GM19025 (cell line): ENCODE data around the gene ZNF8.
"Not testable (repeated sequence)": the region's sequence is repeated elsewhere in the genome, so short reads cannot be mapped to it uniquely, and the experiment has no call there.

Experiments used
- ATAC-seq: cut with Tn5 transposase; IDR thresholded peaks from one replicate; pipeline ENCODE4 v1.9.1; 2021; ENCODE audit warnings: mild to moderate bottlenecking, low read depth, moderate library complexity; ENCODE audit not compliant: unreplicated experiment

The ZNF8 gene

GRCh38 chr19:58278541-58279041, at the start of gene ZNF8:
ZNF8 (plus strand) TSS chr19:58278955; CDS start chr19:58279082, 127 bp downstream.
- ATAC-seq = peak; percentile 97

GRCh38 chr19:58229255-58229639, 49.5 kb upstream of the ZNF8 start:
- no peak for ATAC-seq

DNA sequence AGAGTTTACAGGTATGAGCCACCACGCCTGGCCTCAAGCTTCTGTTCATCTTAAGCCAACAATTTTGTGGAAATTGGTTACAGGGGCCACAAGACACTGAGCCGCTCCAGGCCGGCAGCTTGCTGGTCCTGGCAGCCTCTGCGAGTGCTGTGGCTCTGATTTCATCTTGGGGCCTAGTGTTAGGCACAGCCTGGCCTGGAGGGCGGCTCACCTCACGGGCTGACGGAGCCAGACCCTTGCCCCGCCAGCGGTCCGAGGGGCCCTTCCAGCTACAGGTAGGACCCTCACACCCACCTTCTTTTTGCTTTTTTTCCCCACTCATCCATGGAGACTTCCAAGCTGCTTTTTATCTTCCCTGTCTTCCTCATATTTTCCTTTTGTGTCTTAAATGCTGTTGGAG, 41.4 kb upstream of the ZNF8 start:
- no peak for ATAC-seq

- no peak for ATAC-seq
Observed at GRCh38 chr19:58243351-58243750, 35.4 kb upstream of the ZNF8 start.

- ATAC-seq = no peak
Observed at GRCh38 chr19:58248886-58249285, 29.9 kb upstream of the ZNF8 start.

DNA sequence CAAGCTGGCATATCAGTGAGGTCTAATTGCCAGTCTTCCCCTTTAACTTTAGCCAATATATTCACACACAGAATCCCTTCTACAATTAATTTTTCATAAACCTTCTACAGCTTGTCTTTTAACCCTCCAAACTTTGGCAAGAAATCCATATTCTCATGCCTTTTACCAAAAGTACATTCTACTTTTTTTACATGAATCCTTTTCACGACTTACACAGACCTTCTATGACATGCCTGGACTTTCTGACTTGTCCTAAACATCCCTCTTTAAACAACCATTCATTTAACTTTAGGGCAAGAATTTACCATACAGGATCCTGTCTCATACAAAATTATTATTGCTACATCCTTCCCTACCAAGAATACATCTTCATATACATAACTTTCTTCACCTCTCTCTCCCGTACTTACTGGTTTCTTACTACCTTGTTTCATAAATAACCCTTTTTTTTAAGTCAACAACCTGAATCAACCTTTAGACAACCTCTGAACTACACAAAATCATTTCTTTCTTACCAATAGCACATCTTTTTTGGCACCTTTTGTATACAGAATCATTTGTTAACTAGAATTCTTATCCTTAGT, 26.6 kb upstream of the ZNF8 start:
- ATAC-seq = no peak

DNA sequence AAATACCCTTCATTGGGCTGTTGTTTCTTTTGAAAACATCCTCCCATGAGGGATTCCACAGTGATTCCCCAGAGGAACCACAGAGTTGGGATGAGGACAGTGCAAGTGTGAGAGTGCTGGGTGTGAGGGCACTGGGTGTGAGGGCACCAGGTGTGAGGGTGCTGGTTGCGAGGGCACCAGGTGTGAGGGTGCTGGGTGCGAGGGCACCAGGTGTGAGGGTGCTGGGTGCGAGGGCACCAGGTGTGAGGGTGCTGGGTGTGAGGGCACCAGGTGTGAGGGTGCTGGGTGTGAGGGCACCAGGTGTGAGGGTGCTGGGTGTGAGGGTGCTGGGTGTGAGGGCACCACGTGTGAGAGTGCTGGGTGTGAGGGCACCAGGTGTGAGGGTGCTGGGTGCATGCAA, 20.5 kb upstream of the ZNF8 start:
- ATAC-seq = not testable (repeated sequence)

DNA sequence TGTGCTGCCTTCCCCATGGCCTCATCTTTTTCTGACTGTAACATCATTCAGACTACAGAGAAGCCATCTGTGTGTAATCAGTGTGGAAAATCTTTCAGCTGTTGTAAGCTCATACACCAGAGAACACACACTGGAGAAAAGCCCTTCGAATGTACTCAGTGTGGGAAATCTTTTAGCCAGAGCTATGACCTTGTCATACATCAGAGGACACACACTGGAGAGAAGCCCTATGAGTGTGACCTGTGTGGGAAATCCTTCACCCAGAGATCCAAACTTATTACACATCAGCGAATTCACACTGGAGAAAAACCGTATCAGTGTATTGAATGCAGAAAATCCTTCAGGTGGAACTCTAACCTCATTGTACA, 17.2 kb upstream of the ZNF8 start:
- no peak for ATAC-seq

DNA sequence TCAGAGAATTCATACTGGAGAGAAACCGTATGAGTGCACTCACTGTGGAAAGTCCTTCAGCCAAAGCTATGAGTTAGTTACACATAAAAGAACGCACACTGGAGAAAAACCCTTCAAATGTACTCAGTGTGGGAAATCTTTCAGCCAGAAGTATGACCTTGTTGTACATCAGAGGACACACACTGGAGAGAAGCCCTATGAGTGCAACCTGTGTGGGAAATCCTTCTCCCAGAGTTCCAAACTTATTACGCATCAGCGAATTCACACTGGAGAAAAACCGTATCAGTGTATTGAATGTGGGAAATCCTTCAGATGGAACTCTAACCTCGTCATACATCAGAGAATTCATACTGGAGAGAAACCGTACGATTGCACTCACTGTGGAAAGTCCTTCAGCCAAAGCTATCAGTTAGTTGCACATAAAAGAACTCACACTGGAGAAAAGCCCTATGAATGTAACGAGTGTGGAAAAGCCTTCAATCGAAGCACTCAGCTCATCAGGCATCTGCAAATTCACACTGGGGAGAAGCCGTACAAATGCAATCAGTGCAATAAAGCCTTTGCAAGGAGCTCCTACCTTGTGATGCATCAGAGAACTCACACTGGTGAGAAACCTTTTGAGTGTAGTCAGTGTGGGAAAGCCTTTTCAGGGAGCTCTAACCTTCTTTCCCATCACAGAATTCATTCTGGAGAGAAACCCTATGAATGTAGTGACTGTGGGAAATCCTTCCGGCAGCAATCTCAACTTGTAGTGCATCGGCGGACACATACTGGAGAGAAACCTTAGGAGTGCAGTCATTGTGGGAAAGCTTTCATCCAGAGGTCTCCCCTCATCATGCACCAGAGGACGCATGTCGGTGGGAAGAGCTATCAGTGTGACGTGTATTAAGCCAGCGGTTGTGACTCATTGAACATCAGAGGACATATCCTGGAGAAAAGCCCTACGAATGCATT, 16.5 kb upstream of the ZNF8 start:
- no peak for ATAC-seq

GRCh38 chr19:58262922-58263296, 15.8 kb upstream of the ZNF8 start:
- no peak for ATAC-seq

DNA sequence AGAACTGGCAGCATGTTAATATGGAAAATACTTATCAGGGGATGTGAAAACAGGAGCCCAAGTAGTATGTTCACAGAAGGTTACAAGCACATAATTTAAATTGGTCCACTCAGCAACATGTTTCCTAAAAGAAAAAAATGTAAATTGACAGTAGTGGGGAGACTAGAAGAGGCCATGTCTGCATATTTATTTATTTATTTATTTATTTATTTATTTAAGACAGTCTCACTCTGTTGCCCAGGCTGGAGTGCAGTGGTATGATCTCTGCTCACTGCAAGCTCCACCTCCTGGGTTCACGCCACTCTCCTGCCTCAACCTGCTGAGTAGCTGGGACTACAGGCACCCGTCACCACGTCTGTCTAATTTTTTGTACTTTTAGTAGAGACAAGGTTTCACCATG, 13.7 kb upstream of the ZNF8 start:
- no peak for ATAC-seq

- no peak for ATAC-seq
Observed at GRCh38 chr19:58268344-58268743, 10.4 kb upstream of the ZNF8 start.

GRCh38 chr19:58274771-58275201, 4.0 kb upstream of the ZNF8 start:
- ATAC-seq = no peak

- ATAC-seq = no peak
Observed at GRCh38 chr19:58275564-58275963, 3.2 kb upstream of the ZNF8 start.

DNA sequence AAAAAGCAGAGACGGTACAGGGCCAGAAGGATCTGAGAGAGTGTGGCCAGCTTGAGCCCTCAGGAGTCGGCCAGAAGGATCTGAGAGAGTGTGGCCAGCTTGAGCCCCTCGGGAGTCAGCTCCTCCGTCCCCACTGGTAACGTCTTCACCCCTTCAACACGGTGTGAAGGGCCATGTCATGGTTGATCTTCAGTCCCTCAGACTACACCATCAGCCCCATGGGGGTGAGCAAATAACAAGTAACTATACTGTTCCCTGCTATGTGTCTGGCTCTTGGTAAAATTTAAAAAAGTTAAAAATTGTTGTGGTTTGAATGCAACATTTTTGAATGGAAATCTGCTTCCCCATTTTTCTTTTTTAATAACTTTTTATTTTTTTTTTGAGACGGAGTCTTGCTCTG, 1.6 kb upstream of the ZNF8 start:
- ATAC-seq = no peak

- no peak for ATAC-seq
Observed at GRCh38 chr19:58277748-58278540, 811 bp upstream of the ZNF8 start.

GRCh38 chr19:58279042-58279924, 528 bp downstream of the ZNF8 start:
- no peak for ATAC-seq

GRCh38 chr19:58279925-58280316, 1.2 kb downstream of the ZNF8 start:
- ATAC-seq = no peak

DNA sequence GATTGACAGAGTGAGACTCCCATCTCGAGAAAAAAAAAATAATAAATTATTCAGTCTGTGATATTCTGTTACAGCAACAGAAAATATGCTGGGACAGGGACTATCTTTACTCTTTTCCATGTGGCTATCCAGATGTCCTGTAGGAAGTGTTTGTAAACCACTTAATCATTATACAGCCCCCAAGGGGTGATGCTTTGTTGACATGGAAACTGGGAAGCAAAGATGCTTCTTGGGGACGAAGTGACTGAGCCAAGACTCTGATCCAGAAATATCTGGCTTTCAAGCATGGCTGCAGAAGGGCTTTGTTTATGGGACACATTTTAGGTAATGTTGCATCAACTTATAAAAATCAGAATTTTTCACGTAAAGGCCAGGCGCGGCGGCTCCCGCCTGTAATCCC, 5.4 kb downstream of the ZNF8 start:
- no peak for ATAC-seq

GRCh38 chr19:58291943-58292342, 13.2 kb downstream of the ZNF8 start:
- ATAC-seq = no peak
